HEK293 (cell line): ENCODE measurements around the gene MSI2.

Experiments
- CTCF ChIP-seq: fragments of 450-650 bp; formaldehyde crosslinking; IDR thresholded peaks from 2 replicates; pipeline ENCODE4 v1.5.1; 2016; ENCODE audit warnings: missing biosample characterization, missing genetic modification characterization
- YY1 ChIP-seq: fragments of 450-650 bp; formaldehyde crosslinking; IDR thresholded peaks from 2 replicates; pipeline ENCODE4 v1.5.1; 2018; ENCODE audit warnings: missing biosample characterization, missing genetic modification characterization
- ZNF354C ChIP-seq: fragments of 450-650 bp; formaldehyde crosslinking; IDR thresholded peaks from 2 replicates; pipeline ENCODE4 v1.5.1; 2016; ENCODE audit warnings: missing biosample characterization, missing genetic modification characterization, low read depth, borderline replicate concordance
- ZNF510 ChIP-seq: fragments of 450-650 bp; formaldehyde crosslinking; IDR thresholded peaks from 2 replicates; pipeline ENCODE4 v1.5.1; 2018; ENCODE audit warnings: mild to moderate bottlenecking, missing genetic modification characterization, missing biosample characterization; ENCODE audit not compliant: insufficient replicate concordance
- ZNF530 ChIP-seq: fragments of 450-650 bp; formaldehyde crosslinking; IDR thresholded peaks from 2 replicates; pipeline ENCODE4 v1.5.1; 2016; ENCODE audit warnings: low read depth, missing biosample characterization, missing genetic modification characterization
- ZNF558 ChIP-seq: fragments of 450-650 bp; formaldehyde crosslinking; IDR thresholded peaks from 2 replicates; pipeline ENCODE4 v1.5.1; 2016; ENCODE audit warnings: missing biosample characterization, missing genetic modification characterization
- ZNF621 ChIP-seq: fragments of 450-650 bp; formaldehyde crosslinking; IDR thresholded peaks from 2 replicates; pipeline ENCODE4 v1.5.1; 2017; ENCODE audit warnings: missing biosample characterization, missing genetic modification characterization
- ZNF76 ChIP-seq: fragments of 450-650 bp; formaldehyde crosslinking; IDR thresholded peaks from 2 replicates; pipeline ENCODE4; 2016; ENCODE audit warnings: low read depth, missing biosample characterization, missing genetic modification characterization, borderline replicate concordance
- TF ChIP-seq, protein P1 (sequence below): fragments of 450-650 bp; formaldehyde crosslinking; IDR thresholded peaks from 2 replicates; pipeline ENCODE4 v1.5.1; 2017; ENCODE audit warnings: missing biosample characterization, missing genetic modification characterization

- TF ChIP-seq ZNF530 (no peak), ZNF354C (no peak), CTCF (tag by site-specific recombination) (no peak), ZNF621 (tag by site-specific recombination) (no peak), ZNF558 (tag by site-specific recombination) (no peak), YY1 (tag by site-specific recombination) (no peak), ZNF510 (tag by site-specific recombination) (no peak), ZNF76 (tag by site-specific recombination) (no peak)
- TF ChIP-seq, protein P1, sequence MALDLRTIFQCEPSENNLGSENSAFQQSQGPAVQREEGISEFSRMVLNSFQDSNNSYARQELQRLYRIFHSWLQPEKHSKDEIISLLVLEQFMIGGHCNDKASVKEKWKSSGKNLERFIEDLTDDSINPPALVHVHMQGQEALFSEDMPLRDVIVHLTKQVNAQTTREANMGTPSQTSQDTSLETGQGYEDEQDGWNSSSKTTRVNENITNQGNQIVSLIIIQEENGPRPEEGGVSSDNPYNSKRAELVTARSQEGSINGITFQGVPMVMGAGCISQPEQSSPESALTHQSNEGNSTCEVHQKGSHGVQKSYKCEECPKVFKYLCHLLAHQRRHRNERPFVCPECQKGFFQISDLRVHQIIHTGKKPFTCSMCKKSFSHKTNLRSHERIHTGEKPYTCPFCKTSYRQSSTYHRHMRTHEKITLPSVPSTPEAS (tag by site-specific recombination), result no peak
Measured at GRCh38 chr17:57589151-57590034, 333.1 kb downstream of the MSI2 start.
